GM18870 (cell line): Measurements from ENCODE around the gene PRG2.
"Not testable (repeated sequence)": the region's sequence is repeated elsewhere in the genome, so short reads cannot be mapped to it uniquely, and the experiment has no call there.

Source experiments
- ATAC-seq: cut with Tn5 transposase; IDR thresholded peaks from one replicate; pipeline ENCODE4 v1.9.1; 2021; ENCODE audit warnings: moderate library complexity; ENCODE audit not compliant: unreplicated experiment

Gene PRG2

GRCh38 chr11:57421066-57421465 lies 30.6 kb upstream of the PRG2 start:
- ATAC-seq: no peak

- ATAC-seq: no peak
Observed at GRCh38 chr11:57419146-57419545, 28.7 kb upstream of the PRG2 start.

- ATAC-seq: no peak
Observed at GRCh38 chr11:57418131-57418530, 27.7 kb upstream of the PRG2 start.

GRCh38 chr11:57417056-57417455 lies 26.6 kb upstream of the PRG2 start:
- ATAC-seq: no peak

- ATAC-seq: no peak
Observed at GRCh38 chr11:57416436-57416835, 26.0 kb upstream of the PRG2 start.

- no peak for ATAC-seq
Observed at GRCh38 chr11:57414612-57415212, 24.3 kb upstream of the PRG2 start.

GRCh38 chr11:57413681-57414080 lies 23.2 kb upstream of the PRG2 start:
- no peak for ATAC-seq

- no peak for ATAC-seq
Observed at GRCh38 chr11:57410287-57410686, 19.8 kb upstream of the PRG2 start.

- ATAC-seq: no peak
Observed at GRCh38 chr11:57409321-57410100, 19.1 kb upstream of the PRG2 start.

- no peak for ATAC-seq
Observed at GRCh38 chr11:57408771-57409170, 18.3 kb upstream of the PRG2 start.

- no peak for ATAC-seq
Observed at GRCh38 chr11:57407941-57408475, 17.6 kb upstream of the PRG2 start.

- no peak for ATAC-seq
Observed at GRCh38 chr11:57407010-57407920, 16.8 kb upstream of the PRG2 start.

GRCh38 chr11:57406337-57406904 lies 16.0 kb upstream of the PRG2 start:
- peak; percentile 88 for ATAC-seq

GRCh38 chr11:57405271-57405860 lies 14.9 kb upstream of the PRG2 start:
- no peak for ATAC-seq

GRCh38 chr11:57403802-57404147 lies 13.3 kb upstream of the PRG2 start:
- no peak for ATAC-seq

GRCh38 chr11:57403003-57403801 lies 12.8 kb upstream of the PRG2 start:
- ATAC-seq: not testable (repeated sequence)

GRCh38 chr11:57402188-57403002 lies 11.9 kb upstream of the PRG2 start:
- no peak for ATAC-seq

GRCh38 chr11:57399972-57400578 lies 9.6 kb upstream of the PRG2 start:
- ATAC-seq: no peak

GRCh38 chr11:57399221-57399620 lies 8.8 kb upstream of the PRG2 start:
- ATAC-seq: no peak
